Right renal cortex interstitium (tissue), 3 donors: ENCODE measurements around the gene SQSTM1. TPM values are rescaled to one million over a fixed set of nuclear protein-coding genes. Genes with fewer than 3 reads are reported as not detected.

ENCODE experiments used
- DNase-seq, 3 donors: peaks; one replicate each; pipeline ENCODE4 v3.0.0-alpha.2; 2013; ENCODE audit warnings: low read depth in 3 of 3, low spot score in 2 of 3
- polyA plus RNA-seq, 3 donors: library from polyadenylated mRNA; unstranded; fragments of 120-200 nt; gene quantifications; one replicate each; pipeline ENCODE4 v1.2.1, GENCODE V29; 2013; ENCODE audit not compliant: insufficient read length in 3 of 3

The SQSTM1 gene
- polyA plus RNA-seq, 3 donors, result 85.1 to 96.5 (median 86.4) TPM

GRCh38 chr5:179887095-179887494, 66.4 kb downstream of the SQSTM1 start:
- DNase-seq, result no peak

Other genes with a start within 250 kb of the SQSTM1 start
- gene HNRNPH1, start 197.2 kb upstream of the SQSTM1 start, polyA plus RNA-seq, result 1,000 to 10,000 TPM in 1 of 3 donors, 100 to 1,000 TPM in 2; 834 to 1,008 (median 916) TPM
- under 1 TPM; 0.28 to 0.65 (median 0.33) TPM for gene CBY3, start 139.9 kb upstream of the SQSTM1 start, polyA plus RNA-seq
- 100 to 1,000 TPM; 577 to 669 (median 627) TPM for gene CANX, start 121.9 kb upstream of the SQSTM1 start, polyA plus RNA-seq
- 10 to 100 TPM; 35.6 to 39.5 (median 38.1) TPM for gene MAML1, start 88.1 kb upstream of the SQSTM1 start, polyA plus RNA-seq
- gene LTC4S, start 26.9 kb upstream of the SQSTM1 start, polyA plus RNA-seq, result 1 to 10 TPM; 2.0 to 2.6 (median 2.3) TPM
- 100 to 1,000 TPM; 171 to 187 (median 176) TPM for gene MGAT4B, start 14.0 kb upstream of the SQSTM1 start, polyA plus RNA-seq
- 10 to 100 TPM; 27.2 to 29.8 (median 29.1) TPM for gene MRNIP, start 37.9 kb downstream of the SQSTM1 start, polyA plus RNA-seq
- gene TBC1D9B, start 87.0 kb downstream of the SQSTM1 start, polyA plus RNA-seq, result 10 to 100 TPM; 89.8 to 96.2 (median 92.6) TPM